GM18505 (cell line): ENCODE results near the gene TCEAL3.
"Not testable (repeated sequence)": the region's sequence is repeated elsewhere in the genome, so short reads cannot be mapped to it uniquely, and the experiment has no call there.

Experiments used
- ATAC-seq: cut with Tn5 transposase; IDR thresholded peaks from one replicate; pipeline ENCODE4 v1.9.1; 2021; ENCODE audit not compliant: unreplicated experiment
- POLR2A ChIP-seq: IDR thresholded peaks from 4 replicates; pipeline ENCODE4 v1.6.1; 2011; ENCODE audit warnings: borderline replicate concordance; ENCODE audit not compliant: insufficient read depth, insufficient read length; ENCODE audit errors: extremely low read depth

TCEAL3 gene

DNA sequence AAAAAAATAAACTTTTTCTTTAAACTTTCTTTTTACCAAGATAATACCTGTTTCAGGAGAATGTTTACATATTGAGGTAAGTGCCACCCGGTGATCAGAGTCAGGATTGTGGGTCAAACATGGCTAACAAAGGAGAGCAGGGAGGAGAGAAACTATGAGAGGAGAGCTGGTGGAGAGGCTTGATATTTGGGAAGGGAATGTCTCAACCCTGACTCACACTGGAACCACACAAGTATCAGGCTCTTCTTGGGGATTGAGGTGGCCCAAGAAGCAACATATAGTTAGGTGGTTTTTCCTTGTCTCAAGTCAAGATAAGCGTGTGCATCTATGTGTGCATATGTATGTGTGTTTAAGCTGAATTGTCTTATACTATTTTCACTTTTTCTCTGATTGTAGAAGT, 27.7 kb downstream of the TCEAL3 start:
- TF ChIP-seq POLR2A, result no peak
- ATAC-seq, result no peak

DNA sequence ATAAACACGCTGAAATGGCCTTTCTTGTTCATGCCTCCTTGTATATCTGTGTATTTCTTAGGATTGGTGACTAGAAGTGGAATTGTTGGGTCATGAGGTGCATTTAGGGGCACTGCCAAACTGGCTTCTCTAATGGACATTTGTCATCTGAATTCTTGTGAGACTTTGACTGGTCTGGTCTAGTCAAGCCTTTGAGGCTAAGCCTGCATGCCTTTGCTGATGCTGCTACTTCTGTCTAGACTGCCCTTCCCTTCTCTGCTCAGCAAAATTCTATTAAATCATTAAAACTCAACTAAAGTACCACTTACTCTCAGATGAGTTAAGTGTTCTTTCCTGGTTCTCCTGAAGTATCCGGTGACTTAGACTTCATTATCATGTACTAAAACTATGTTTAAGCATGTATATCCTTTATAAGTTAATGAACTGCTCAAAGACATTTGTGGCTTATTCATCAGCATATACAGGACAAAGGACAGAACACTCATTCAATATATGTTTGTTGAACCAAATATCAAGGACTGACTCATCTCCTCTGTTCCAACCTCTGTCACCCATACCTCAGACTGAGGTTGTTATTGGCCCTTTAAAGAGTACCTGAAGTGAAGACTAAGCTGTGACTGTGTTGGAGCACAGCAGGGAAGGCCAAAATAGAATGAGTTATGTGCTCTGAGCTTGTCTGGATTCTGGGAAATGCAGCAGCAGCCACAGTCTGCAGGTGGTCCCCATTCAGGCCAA, 30.0 kb downstream of the TCEAL3 start:
- ATAC-seq, result no peak
- no peak for TF ChIP-seq POLR2A

DNA sequence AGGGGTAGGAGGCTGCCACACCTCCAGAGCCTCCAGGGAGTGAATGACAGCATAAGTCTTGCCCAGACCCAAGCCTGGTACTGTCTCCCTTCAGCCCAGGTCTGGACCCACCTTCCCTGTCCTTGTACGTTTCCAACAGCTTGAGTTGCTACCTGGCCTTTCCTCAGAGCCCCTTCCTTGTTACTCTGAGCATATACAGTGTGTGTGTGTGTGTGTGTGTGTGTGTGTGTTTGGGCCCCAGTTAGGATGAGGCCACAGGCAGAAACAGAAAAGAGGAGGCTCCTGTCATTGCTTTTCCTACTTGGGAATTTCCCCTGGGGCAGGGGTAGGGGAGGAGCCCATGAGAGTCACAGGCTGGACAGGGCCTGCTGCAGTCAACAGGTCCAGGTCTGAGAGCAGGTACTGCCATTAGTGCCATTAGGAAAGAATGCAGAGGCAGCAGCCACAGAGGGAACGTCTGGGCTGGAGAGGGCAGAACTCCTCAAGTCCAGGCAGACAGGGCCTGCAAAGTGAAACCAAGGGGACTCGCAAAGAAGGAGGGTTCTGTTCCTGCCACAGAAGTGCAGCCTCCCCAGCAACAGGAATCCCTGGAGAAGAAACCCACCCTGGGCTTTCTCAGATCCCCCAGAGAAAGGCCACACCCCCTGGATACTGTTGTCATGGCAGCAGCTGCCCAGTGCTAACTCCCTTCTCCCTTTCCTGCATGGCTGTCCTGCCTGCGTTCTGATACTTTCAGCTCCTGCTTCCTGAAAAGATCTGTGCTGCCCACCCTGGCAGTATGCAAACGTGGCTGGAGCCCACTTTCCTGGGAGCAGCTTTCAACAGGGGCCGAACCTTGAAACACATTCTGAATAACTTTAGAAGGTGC, 30.9 kb downstream of the TCEAL3 start:
- ATAC-seq, result not testable (repeated sequence)

DNA sequence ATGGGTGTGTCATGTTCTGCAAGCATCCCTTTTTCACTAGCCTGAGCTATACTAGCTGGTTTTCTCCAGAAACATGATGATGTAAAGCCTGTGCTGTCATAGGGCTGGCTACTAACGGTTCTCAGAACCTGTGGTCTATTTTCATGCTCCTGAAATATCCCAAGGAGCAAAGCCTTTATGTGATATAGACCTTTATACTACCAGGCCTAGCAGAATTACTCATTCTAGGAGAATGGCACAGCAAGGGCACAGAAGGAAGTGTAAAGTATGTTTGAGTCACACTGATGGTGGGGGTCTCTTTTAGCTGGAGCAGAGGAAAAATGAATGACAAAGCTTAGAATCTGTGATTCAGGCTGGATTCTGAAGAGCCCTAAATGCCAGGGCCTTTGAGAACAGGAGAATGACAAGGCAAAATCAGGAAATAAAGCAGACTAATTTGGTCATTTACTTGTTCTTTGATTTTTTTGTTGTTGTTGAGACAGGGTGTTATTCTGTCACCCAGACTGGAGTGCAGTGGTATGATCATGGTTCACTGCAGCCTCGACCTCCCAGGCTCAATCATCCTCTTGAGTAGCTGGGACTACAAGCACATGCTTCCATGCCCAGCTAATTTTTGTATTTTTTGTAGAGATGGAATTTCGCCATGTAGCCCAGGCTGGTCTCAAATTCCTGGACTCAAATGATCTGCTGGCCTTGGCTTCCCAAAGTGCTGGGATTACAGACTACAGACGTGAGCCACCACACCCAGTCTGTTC, 32.8 kb downstream of the TCEAL3 start:
- ATAC-seq, result no peak
- TF ChIP-seq POLR2A, result no peak

DNA sequence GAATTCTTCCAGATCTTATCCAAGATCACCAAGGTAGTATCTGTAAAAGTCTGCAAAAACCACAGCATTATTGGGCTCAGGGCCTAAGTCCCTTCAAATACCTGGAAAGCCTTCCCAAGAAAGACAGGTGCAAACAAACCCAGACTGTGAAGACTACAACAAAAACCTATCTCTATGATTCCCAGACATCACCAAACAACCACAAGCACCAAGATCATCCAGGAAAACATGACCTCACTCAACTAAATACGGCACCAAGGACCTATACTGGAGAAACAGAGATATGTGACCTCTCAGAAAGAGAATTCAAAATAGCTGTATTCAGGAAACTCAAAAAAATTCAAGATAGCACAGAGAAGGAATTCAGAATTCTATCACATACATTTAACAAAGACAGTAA, 36.4 kb downstream of the TCEAL3 start:
- ATAC-seq, result no peak
- no peak for TF ChIP-seq POLR2A

DNA sequence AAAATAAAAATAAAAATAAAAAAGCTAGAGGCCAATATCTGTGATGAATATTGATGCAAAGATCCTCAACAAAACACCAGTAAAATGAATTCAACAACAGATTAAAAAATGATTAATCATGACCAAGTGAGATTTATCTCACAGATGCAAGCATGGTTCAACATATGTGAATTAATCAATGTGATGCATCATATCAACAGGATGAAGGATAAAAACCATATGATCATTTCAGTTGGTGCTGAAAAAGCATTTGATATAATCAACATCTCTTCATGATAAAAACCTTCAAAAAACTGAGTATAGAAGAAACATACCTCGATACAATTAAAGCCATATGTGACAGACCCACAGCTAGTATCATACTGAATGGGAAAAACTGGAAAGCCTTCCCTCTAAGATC, 39.9 kb downstream of the TCEAL3 start:
- ATAC-seq, result no peak
- TF ChIP-seq POLR2A, result no peak

DNA sequence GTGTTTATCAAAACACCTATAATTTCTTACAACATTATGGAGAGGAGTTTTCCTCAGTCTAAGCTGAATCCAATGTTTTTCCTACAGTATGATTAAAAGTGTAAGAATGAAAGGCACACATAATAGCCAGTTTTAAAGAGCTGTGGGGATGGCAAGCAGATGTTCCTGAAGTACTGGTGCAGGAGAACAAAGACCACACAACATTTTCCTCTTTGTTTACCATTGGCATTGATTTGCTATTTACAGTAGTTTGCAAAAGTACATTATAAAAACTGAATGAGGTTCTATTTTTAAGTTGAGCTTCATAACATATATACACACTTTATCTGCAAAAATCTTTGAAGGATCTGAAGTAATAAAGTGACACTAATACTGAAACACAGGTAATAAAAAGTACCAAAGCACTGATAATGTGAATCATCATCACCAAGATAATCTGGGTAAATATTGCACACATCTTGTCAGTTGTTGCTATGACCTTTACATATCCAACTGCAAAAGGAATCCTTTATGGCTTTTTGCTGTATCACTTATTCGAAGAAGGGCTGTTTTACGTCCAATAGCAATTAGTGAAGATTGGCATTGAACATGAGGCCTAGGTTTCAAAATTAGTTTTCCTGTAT, 43.5 kb downstream of the TCEAL3 start:
- ATAC-seq, result no peak
- no peak for TF ChIP-seq POLR2A

DNA sequence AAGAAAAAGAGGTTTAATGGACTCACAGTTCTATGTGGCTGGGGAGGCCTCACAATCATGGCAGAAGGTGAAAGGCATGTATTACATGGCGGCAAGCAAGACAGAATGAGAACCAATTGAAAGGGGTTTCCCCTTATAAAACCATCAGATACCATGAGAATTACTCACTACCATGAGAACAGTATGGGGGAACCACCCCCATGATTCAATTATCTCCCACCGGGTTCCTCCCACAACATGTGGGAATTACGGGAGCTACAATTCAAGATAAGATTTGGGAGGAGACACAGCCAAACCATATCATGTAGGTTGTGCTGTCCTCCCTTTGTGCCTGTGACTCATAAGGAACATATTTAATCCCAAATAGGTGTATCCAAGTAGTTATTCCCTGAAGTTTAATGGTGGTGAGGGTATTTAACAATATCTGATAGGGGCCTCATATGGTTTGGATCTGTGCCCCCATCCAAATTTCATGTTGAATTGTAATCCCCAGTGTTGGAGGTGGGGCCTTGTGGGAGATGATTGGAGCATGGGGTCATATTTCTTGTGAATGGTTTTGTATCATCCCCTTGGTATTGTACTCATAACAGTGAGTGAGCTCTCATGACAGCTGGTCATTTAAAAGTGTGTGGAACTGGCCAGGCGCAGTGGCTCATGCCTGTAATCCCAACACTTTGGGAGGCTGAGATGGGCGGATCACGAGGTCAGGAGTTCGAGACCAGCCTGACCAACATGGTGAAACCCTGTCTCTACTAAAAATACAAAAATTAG, 47.7 kb downstream of the TCEAL3 start:
- ATAC-seq, result not testable (repeated sequence)

DNA sequence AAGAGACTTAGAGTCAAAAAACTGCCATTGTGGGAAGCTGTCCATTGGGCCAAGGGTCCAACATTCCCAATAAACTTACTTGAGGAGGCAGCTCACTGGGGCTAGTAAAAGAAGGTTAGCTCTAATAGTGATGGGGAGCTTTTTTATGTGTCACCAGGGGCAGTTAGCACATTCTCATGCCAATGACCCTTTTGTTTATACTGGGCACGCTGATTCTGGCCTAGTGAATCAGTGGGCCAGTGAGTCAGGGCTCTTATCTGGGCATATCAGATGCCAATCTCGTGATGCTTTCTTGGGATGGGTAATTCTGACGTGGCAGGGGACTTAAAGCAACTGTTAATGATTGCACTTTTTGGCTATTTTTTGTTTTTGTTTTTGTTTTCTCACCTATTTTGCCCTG, 48.9 kb downstream of the TCEAL3 start:
- TF ChIP-seq POLR2A, result no peak
- ATAC-seq, result no peak

DNA sequence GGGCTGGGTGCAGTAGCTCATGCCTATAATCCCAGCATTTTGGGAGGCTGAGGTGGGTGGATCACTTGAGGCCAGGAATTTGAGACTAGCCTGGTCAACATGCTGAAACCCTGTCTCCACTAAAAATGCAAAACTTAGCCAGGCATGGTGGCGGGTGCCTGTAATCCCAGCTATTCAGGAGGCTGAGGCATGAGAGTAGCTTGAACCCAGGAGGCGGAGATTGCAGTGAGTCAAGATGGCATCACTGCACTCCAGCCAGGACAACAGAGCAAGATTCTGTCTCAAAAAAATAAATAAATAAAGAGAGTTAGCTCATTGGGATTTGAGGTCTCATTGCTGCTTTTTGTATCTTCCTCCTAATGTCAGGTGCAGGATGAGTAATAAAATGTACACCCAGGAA, 49.3 kb downstream of the TCEAL3 start:
- not testable (repeated sequence) for ATAC-seq

DNA sequence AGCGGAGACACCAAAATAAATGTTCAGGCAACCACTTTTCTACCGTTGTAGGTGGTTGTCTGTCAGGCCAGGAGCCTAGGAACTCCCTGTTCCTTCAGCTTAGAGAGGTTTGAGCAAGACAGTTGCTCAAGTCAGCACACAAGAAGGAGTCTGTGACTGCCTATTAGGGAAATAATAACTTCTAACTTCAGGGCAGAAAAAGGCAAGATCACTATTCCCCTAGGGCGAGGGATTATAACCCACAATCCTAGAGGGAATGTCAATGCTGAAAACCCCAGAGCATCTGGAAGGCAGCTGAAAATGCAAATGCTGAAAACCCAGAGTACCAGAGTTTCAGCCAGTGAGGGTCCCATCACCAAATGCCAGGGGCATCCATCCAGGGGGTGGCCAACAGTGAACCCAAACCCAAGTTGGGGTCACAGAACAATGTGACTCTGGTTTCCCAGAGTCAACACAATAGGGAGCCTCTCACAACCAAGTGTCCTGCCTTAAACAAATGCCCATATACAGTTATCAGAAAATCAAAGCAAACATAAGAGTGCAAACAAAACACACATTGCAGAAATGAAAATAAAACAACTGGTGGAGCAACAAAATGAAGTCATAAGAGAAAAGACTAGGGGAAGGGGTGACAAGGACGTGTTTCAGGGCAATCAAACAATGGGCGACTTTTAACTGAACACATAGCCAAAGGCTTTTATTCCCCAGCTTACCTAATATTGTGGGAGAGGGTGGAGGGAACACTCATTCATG, 51.1 kb downstream of the TCEAL3 start:
- no peak for TF ChIP-seq POLR2A
- no peak for ATAC-seq

DNA sequence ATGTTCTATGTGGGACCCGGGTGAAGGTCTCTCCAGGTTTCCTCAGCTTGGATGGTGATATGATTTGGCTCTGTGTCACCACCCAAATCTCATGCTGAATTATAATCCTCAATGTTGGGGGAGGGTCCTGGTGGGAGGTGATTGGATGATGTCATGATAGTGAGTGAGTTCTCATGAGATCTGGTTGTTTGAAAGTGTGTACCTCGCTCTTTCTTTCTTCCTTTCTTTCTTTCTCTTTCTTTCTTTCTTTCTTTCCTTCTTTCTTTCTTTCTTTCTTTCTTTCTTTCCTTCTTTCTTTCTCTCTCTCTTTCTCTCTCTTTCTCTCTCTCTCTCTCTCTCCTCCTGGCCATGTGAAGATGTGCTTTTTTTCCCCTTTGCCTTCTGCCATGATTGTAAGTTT, 51.7 kb downstream of the TCEAL3 start:
- ATAC-seq, result not testable (repeated sequence)
